ENCODE data around the gene CADPS.

- TF ChIP-seq KLF1 (tag; IDR thresholded peaks at IDR 0.05) (no peak), EZH2 (IDR thresholded peaks at IDR 0.05; ENCODE audit: borderline replicate concordance, low read depth, low read length) (no peak), ZNF3 (CRISPR knock-in tag; IDR thresholded peaks at IDR 0.05) (no peak), POLR2AphosphoS5 (IDR thresholded peaks at IDR 0.05; ENCODE audit: control insufficient read depth, insufficient read depth, low read depth, low read length) (no peak), CTCF (IDR thresholded peaks at IDR 0.05 in 2 of 3, conservative IDR thresholded peaks at IDR 0.05 in 1 of 3; ENCODE audit: insufficient read depth in 2 of 3, low read depth in 1 of 3, low read length in 3 of 3) (no peak)
- TF ChIP-seq, protein P1, sequence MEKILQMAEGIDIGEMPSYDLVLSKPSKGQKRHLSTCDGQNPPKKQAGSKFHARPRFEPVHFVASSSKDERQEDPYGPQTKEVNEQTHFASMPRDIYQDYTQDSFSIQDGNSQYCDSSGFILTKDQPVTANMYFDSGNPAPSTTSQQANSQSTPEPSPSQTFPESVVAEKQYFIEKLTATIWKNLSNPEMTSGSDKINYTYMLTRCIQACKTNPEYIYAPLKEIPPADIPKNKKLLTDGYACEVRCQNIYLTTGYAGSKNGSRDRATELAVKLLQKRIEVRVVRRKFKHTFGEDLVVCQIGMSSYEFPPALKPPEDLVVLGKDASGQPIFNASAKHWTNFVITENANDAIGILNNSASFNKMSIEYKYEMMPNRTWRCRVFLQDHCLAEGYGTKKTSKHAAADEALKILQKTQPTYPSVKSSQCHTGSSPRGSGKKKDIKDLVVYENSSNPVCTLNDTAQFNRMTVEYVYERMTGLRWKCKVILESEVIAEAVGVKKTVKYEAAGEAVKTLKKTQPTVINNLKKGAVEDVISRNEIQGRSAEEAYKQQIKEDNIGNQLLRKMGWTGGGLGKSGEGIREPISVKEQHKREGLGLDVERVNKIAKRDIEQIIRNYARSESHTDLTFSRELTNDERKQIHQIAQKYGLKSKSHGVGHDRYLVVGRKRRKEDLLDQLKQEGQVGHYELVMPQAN (IDR thresholded peaks at IDR 0.05; ENCODE audit: borderline replicate concordance): no peak
Measured at GRCh38 chr3:62421207-62421606, 454.0 kb downstream of the CADPS start.

Data from K562 (cell line).